ENCODE measurements around the gene PRPF8. TPM values are rescaled to one million over a fixed set of nuclear protein-coding genes. Genes with fewer than 3 reads are reported as not detected.

Gene PRPF8
- total and polyA plus RNA-seq, 2 of the 13 experiments (the other 11 are each of a cell fraction or from before 2014, with no cell fraction given), result 112 to 179 TPM

DNA sequence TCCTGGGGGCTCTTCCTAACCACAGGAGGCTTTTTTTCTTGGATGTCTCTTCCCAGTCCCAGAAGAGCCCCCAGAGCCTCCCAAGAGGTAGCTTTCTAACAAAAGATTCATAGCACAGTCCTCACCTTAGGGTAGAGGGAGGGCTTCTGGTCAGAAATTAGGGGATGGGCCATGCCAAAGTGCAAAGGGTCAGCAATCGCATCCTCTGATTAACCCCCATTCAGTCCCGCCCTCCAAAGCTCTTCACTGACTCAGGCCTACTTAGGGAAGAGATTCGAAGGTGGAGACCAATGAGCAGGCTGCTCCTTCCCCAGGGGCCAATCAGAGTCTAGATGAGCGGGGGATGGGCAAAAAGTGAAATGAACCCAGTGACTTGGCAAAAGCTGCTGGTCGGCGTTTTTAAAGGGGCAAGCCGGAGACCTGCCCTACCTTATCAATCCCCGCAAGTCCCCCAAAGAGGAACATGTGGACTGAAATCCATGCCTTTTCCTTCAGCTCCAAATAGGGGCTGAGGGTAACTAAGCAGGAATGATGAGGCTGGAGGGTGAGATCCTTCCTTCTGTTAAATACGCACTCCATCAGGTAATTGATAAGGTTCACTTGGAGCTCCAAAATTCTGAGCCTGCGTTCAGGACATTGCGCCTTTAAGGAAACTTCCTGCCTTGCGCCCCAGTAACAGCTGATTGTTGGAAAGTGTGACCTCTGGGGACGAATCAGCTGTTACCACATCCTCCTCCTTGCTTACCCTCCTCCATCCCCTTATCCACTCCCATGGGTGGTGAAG is 32.4 kb upstream of the PRPF8 start (continued):
- TF ChIP-seq, protein P1, sequence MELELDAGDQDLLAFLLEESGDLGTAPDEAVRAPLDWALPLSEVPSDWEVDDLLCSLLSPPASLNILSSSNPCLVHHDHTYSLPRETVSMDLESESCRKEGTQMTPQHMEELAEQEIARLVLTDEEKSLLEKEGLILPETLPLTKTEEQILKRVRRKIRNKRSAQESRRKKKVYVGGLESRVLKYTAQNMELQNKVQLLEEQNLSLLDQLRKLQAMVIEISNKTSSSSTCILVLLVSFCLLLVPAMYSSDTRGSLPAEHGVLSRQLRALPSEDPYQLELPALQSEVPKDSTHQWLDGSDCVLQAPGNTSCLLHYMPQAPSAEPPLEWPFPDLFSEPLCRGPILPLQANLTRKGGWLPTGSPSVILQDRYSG (CRISPR knock-in tag; IDR thresholded peaks at IDR 0.05), result no peak
- TF ChIP-seq ZMAT3 (CRISPR knock-in tag; conservative IDR thresholded peaks at IDR 0.05), result 0 out of 2 replicates have a peak, but pooled peaks have one; percentile 55
- peak; percentile 51 for TF ChIP-seq DMAP1 (CRISPR knock-in tag; IDR thresholded peaks at IDR 0.05)
- TF ChIP-seq, protein P2, sequence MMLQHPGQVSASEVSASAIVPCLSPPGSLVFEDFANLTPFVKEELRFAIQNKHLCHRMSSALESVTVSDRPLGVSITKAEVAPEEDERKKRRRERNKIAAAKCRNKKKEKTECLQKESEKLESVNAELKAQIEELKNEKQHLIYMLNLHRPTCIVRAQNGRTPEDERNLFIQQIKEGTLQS (CRISPR knock-in tag; IDR thresholded peaks at IDR 0.05), result no peak
- no peak for TF ChIP-seq CC2D1A (CRISPR knock-in tag; IDR thresholded peaks at IDR 0.05)
- no peak for TF ChIP-seq JDP2 (CRISPR knock-in tag; IDR thresholded peaks at IDR 0.05; ENCODE audit: borderline replicate concordance)
- TF ChIP-seq, protein P3, sequence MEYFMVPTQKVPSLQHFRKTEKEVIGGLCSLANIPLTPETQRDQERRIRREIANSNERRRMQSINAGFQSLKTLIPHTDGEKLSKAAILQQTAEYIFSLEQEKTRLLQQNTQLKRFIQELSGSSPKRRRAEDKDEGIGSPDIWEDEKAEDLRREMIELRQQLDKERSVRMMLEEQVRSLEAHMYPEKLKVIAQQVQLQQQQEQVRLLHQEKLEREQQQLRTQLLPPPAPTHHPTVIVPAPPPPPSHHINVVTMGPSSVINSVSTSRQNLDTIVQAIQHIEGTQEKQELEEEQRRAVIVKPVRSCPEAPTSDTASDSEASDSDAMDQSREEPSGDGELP (IDR thresholded peaks at IDR 0.05; ENCODE audit: borderline replicate concordance, low read depth), result peak; percentile 99
- TF ChIP-seq HNRNPK (IDR thresholded peaks at IDR 0.05; ENCODE audit: low read depth, low read length, poor library complexity, severe bottlenecking), result no peak
- TF ChIP-seq, protein P4, sequence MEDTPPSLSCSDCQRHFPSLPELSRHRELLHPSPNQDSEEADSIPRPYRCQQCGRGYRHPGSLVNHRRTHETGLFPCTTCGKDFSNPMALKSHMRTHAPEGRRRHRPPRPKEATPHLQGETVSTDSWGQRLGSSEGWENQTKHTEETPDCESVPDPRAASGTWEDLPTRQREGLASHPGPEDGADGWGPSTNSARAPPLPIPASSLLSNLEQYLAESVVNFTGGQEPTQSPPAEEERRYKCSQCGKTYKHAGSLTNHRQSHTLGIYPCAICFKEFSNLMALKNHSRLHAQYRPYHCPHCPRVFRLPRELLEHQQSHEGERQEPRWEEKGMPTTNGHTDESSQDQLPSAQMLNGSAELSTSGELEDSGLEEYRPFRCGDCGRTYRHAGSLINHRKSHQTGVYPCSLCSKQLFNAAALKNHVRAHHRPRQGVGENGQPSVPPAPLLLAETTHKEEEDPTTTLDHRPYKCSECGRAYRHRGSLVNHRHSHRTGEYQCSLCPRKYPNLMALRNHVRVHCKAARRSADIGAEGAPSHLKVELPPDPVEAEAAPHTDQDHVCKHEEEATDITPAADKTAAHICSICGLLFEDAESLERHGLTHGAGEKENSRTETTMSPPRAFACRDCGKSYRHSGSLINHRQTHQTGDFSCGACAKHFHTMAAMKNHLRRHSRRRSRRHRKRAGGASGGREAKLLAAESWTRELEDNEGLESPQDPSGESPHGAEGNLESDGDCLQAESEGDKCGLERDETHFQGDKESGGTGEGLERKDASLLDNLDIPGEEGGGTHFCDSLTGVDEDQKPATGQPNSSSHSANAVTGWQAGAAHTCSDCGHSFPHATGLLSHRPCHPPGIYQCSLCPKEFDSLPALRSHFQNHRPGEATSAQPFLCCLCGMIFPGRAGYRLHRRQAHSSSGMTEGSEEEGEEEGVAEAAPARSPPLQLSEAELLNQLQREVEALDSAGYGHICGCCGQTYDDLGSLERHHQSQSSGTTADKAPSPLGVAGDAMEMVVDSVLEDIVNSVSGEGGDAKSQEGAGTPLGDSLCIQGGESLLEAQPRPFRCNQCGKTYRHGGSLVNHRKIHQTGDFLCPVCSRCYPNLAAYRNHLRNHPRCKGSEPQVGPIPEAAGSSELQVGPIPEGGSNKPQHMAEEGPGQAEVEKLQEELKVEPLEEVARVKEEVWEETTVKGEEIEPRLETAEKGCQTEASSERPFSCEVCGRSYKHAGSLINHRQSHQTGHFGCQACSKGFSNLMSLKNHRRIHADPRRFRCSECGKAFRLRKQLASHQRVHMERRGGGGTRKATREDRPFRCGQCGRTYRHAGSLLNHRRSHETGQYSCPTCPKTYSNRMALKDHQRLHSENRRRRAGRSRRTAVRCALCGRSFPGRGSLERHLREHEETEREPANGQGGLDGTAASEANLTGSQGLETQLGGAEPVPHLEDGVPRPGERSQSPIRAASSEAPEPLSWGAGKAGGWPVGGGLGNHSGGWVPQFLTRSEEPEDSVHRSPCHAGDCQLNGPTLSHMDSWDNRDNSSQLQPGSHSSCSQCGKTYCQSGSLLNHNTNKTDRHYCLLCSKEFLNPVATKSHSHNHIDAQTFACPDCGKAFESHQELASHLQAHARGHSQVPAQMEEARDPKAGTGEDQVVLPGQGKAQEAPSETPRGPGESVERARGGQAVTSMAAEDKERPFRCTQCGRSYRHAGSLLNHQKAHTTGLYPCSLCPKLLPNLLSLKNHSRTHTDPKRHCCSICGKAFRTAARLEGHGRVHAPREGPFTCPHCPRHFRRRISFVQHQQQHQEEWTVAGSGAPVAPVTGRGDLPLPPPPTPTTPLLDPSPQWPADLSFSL (CRISPR knock-in tag; IDR thresholded peaks at IDR 0.05), result no peak
- TF ChIP-seq AKAP8 (CRISPR knock-in tag; IDR thresholded peaks at IDR 0.05), result no peak
- TF ChIP-seq ZNF720 (CRISPR knock-in tag; IDR thresholded peaks at IDR 0.05), result no peak
- no peak for TF ChIP-seq ZNF737 (CRISPR knock-in tag; IDR thresholded peaks at IDR 0.05; ENCODE audit: borderline replicate concordance)
- TF ChIP-seq RBFOX2 (IDR thresholded peaks at IDR 0.05; ENCODE audit: low read depth, low read length), result peak; percentile 49; the same call in 1 of the 2 replicates
- no peak for TF ChIP-seq SMARCE1 (IDR thresholded peaks at IDR 0.05; ENCODE audit: borderline replicate concordance)
- peak; percentile 84 for TF ChIP-seq POLR2G (IDR thresholded peaks at IDR 0.05; ENCODE audit: low read depth, low read length)
- no peak; the same call in 1 of the 2 replicates for TF ChIP-seq DNMT3B (CRISPR knock-in tag; conservative IDR thresholded peaks at IDR 0.05)
- peak; percentile 3 for TF ChIP-seq NFIC (IDR thresholded peaks at IDR 0.05; ENCODE audit: low read length)
